Sigmoid colon (tissue), 7 donors: ENCODE data around the gene ESRRA. TPM values are rescaled to one million over a fixed set of nuclear protein-coding genes. Genes with fewer than 3 reads are reported as not detected.

Source experiments
- DNase-seq: peaks from one replicate; pipeline ENCODE4 v3.0.0-alpha.2; 2019
- H3K27ac ChIP-seq, 4 donors: fragments of 200-600 bp; sonication (generic); one replicate each; pipeline ENCODE4 v1.5.1; 2016 to 2019; ENCODE audit warnings: mild to moderate bottlenecking in 1 of 4
- H3K27me3 ChIP-seq, 3 donors: fragments of 200-600 bp; sonication (generic); one replicate each; pipeline ENCODE4 v1.5.1; 2019; ENCODE audit warnings: mild to moderate bottlenecking in 1 of 3
- H3K36me3 ChIP-seq, 4 donors: fragments of 200-600 bp; sonication (generic); one replicate each; pipeline ENCODE4 v1.5.1; 2016 to 2019
- H3K4me1 ChIP-seq, 4 donors: fragments of 200-600 bp; sonication (generic); one replicate each; pipeline ENCODE4 v1.5.1; 2017 to 2019
- H3K4me3 ChIP-seq, 4 donors: fragments of 200-600 bp; sonication (generic); one replicate each; pipeline ENCODE4 v1.5.1; 2017 to 2019; ENCODE audit warnings: mild to moderate bottlenecking in 2 of 4, moderate library complexity in 1 of 4
- H3K9me3 ChIP-seq, 4 donors: fragments of 200-600 bp in 3 of 4; sonication (generic) in 3 of 4; one replicate each; pipeline versions ENCODE4 v1.5.1 to v1.6.1; 2013 to 2019
- EP300 ChIP-seq, 4 donors: sonication (generic); formaldehyde crosslinking; IDR thresholded peaks; one replicate each; pipeline ENCODE4 v1.6.1; 2017; ENCODE audit warnings: antibody characterized with exemption in 4 of 4
- POLR2A ChIP-seq, 2 donors: fragments of 450-650 bp; IDR thresholded peaks; one replicate each; pipeline ENCODE4 v1.6.1; 2016; ENCODE audit warnings: antibody characterized with exemption in 2 of 2, mild to moderate bottlenecking in 2 of 2, moderate library complexity in 2 of 2
- POLR2AphosphoS5 ChIP-seq, 4 donors: sonication (generic); formaldehyde crosslinking; IDR thresholded peaks; one replicate each; pipeline ENCODE4 v1.6.1; 2017; ENCODE audit warnings: antibody characterized with exemption in 4 of 4
- WGBS, 2 donors: extraction: QIAGEN DNeasy Blood & Tissue Kit; methylation state at CpG; one replicate each; pipeline ENCODE4 v1.1.7; 2013; 5-methylcytosine and 5-hydroxymethylcytosine counted together
- intact Hi-C: fragments of 100-400 bp; cut with DNase I; formaldehyde crosslinking; loops from one replicate; pipeline ENCODE4 v1.15.1; 2023
- polyA plus RNA-seq, 3 donors: library from polyadenylated mRNA; stranded (reverse); fragments of 200-250 nt; gene quantifications; one replicate each; pipeline ENCODE4 v1.2.3, GENCODE V29; 2013
- total RNA-seq, 4 donors: library from RNA; depleted of rRNA; stranded (reverse); fragments of >200 nt; gene quantifications; one replicate each; pipeline ENCODE4 v1.1.0, GENCODE V29; 2016
- TF ChIP-seq, protein P1 (sequence below), 4 experiments: fragments of 450-650 bp in 3 of 4; fragments of 200-600 bp in 1 of 4; IDR thresholded peaks; one replicate each; pipeline ENCODE4 v1.5.1; 2016 to 2019; ENCODE audit warnings: antibody characterized with exemption in 4 of 4, mild to moderate bottlenecking in 3 of 4, moderate library complexity in 2 of 4
- donor health status: healthy with polysubstance abuse.
- donor health status: Bipolar disorder and iron deficiency.
- donor health status: healthy.

The ESRRA gene
- total and polyA plus RNA-seq, 7 donors = 39.9 to 244 (median 48.7) TPM

DNA sequence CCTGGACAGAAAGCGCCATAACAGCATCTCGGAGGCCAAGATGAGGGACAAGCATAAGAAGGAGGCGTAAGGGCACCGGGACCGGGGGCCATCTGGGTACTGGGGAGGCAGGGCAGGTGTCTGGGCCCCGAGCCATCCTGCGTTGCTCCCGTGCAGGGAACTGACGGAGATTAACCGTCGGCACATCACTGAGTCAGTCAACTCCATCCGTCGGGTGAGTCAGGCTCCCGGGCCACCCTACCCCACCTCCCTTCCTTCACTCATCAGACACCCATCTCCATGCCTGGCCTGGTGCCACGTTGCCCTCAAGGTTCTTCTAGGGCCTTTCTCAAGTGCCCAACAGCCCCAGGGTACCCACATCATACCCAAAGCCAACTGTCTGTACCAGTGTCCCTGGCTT is 39.0 kb upstream of the ESRRA start:
- intact Hi-C loops = no loop called here
- Histone ChIP-seq H3K27me3 (no peaks in the 10 kb centered on the region), H3K4me1 (peaks cover 0 to 25% (median 21%) of the 10 kb centered on the region in 4 donors), H3K27ac (no peak overlapping the region), H3K36me3 (peaks cover 0 to 49% (median 25%) of the 10 kb centered on the region in 4 donors), H3K9me3 (no peaks in the 10 kb centered on the region), H3K4me3 (no peak overlapping the region)
- WGBS, 2 donors = 92 to 95% methylated on average over 15 of the region's 15 CpGs
- DNase-seq = no peak
- TF ChIP-seq POLR2AphosphoS5 (IDR thresholded peaks at IDR 0.05) (no peak), POLR2A (IDR thresholded peaks at IDR 0.05) (no peak), EP300 (IDR thresholded peaks at IDR 0.05) (no peak)
- TF ChIP-seq, protein P1, sequence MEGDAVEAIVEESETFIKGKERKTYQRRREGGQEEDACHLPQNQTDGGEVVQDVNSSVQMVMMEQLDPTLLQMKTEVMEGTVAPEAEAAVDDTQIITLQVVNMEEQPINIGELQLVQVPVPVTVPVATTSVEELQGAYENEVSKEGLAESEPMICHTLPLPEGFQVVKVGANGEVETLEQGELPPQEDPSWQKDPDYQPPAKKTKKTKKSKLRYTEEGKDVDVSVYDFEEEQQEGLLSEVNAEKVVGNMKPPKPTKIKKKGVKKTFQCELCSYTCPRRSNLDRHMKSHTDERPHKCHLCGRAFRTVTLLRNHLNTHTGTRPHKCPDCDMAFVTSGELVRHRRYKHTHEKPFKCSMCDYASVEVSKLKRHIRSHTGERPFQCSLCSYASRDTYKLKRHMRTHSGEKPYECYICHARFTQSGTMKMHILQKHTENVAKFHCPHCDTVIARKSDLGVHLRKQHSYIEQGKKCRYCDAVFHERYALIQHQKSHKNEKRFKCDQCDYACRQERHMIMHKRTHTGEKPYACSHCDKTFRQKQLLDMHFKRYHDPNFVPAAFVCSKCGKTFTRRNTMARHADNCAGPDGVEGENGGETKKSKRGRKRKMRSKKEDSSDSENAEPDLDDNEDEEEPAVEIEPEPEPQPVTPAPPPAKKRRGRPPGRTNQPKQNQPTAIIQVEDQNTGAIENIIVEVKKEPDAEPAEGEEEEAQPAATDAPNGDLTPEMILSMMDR (IDR thresholded peaks at IDR 0.05) = no peak

DNA sequence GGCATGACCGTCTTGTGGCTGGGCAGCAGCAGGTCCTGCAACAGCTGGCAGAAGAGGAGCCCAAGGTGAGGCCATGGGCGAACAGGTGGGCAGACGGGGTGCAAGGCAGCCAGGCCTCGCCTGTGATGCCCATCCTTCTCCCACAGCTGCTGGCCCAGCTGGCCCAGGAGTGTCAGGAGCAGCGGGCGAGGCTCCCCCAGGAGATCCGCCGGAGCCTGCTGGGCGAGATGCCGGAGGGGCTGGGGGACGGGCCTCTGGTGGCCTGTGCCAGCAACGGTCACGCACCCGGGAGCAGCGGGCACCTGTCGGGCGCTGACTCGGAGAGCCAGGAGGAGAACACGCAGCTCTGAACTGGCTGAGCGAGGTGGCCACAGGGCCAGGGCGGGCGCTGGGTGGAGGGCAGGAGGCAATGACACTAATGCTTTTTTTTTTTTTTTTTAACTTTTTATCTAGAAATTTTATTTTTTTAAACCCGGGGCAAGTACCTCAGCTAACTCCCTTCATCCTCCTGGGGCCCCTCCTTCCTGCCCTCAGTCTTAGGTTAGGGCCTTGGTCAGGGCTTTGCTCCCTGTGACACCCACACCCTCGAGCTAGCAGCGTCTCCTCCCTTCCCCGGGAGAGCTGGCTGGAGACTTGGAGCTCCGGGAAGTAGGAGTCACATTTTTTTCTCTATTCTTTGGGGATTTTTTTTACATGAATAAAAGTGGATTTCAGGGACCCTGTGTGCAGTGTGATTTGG is 37.9 kb upstream of the ESRRA start:
- Histone ChIP-seq H3K4me3 (no peak overlapping the region), H3K36me3 (peaks cover 0 to 39% (median 19%) of the 10 kb centered on the region in 4 donors), H3K27me3 (no peaks in the 10 kb centered on the region), H3K9me3 (no peaks in the 10 kb centered on the region), H3K4me1 (peaks cover 0 to 34% (median 30%) of the 10 kb centered on the region in 4 donors), H3K27ac (peak overlapping the region; percentile 87 to 99 (median 96))
- intact Hi-C loops = no loop called here
- TF ChIP-seq, protein P1 (IDR thresholded peaks at IDR 0.05) = no peak
- TF ChIP-seq POLR2AphosphoS5 (IDR thresholded peaks at IDR 0.05) (no peak), POLR2A (IDR thresholded peaks at IDR 0.05) (no peak), EP300 (IDR thresholded peaks at IDR 0.05) (no peak)
- 58 to 78% methylated on average over 27 of the region's 27 CpGs for WGBS, 2 donors
- no peak for DNase-seq

DNA sequence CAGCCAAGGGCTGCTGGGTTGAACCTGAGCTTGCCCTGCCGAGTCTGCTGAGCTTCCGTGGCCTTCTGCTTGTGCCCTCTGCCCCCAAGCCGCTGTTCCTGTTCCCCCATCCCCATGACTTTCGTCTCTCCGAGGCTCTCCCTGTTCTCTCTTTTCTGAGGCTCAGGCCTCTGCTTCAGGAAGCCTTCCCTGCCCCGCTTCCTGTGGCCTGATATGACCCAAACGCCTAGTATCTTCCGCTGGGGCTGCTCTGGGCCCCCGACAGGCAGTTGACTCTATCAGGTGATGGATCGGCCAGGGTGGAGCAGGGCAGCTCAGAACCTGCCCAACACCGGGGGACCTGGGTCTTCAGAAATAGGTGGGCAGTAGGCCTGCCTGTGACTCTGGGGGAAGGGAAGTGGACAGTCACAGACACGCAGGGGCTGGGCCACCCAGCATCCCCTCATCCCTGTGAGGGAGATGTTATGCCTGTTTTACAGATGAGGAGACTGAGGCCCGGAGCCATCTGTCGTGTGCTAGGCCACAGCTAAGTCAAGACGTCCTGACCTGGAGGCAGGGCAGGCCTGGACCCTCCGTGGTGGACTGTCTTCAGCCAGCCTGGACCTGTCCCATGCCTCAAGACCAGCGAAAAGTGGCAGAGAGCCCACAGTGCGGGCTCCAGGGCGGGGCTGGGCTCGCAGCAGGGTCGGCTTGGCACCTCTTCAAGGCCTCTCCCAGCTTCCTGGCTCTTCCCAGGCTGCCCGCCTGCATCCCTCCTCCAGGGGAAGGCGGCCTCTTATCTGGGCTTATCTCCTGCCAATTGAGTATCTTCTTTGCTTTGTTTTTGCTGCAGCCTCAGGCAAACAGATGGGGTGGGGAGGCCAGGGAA is 37.1 kb upstream of the ESRRA start:
- Histone ChIP-seq H3K9me3 (no peaks in the 10 kb centered on the region), H3K4me3 (peak overlapping the region; percentile 53 to 94 (median 78)), H3K36me3 (peaks cover 0 to 31% (median 12%) of the 10 kb centered on the region in 4 donors), H3K27ac (peak overlapping the region; percentile 87 to 99 (median 96)), H3K4me1 (peaks cover 0 to 37% (median 31%) of the 10 kb centered on the region in 4 donors), H3K27me3 (no peaks in the 10 kb centered on the region)
- DNase-seq = peak; percentile 86
- 32 to 48% methylated on average over 23 of the region's 23 CpGs for WGBS, 2 donors
- intact Hi-C loops = no loop called here
- TF ChIP-seq POLR2AphosphoS5 (IDR thresholded peaks at IDR 0.05) = no peak
- no peak for TF ChIP-seq EP300 (IDR thresholded peaks at IDR 0.05)
- no peak for TF ChIP-seq POLR2A (IDR thresholded peaks at IDR 0.05)
- TF ChIP-seq, protein P1 (IDR thresholded peaks at IDR 0.05) = no peak

GRCh38 chr11:64268893-64269539 is 36.3 kb upstream of the ESRRA start:
- Histone ChIP-seq H3K27me3 (no peaks in the 10 kb centered on the region), H3K36me3 (peaks cover 0 to 24% (median 12%) of the 10 kb centered on the region in 4 donors), H3K9me3 (no peaks in the 10 kb centered on the region), H3K4me1 (peaks cover 0 to 37% (median 31%) of the 10 kb centered on the region in 4 donors), H3K27ac (peak overlapping the region; percentile 87 to 99 (median 96)), H3K4me3 (peak overlapping the region; percentile 53 to 94 (median 78))
- WGBS, 2 donors = 1 to 3% methylated on average over 34 of the region's 34 CpGs
- TF ChIP-seq EP300 (IDR thresholded peaks at IDR 0.05) = no peak
- TF ChIP-seq, protein P1 (IDR thresholded peaks at IDR 0.05) = no peak
- TF ChIP-seq POLR2A (IDR thresholded peaks at IDR 0.05) = no peak
- peak in 2 of 4 donors; percentile 0 to 35 for TF ChIP-seq POLR2AphosphoS5 (IDR thresholded peaks at IDR 0.05)
- peak; percentile 92 for DNase-seq
- intact Hi-C loops = loop anchor here (1.0 kb wide), 1 partner anchor 17 kb away; no protein-coding TSS in a partner anchor
